Activated naive CD8-positive, alpha-beta T cell (primary cell): ENCODE data around the gene MAGI2.

ENCODE experiments used
- H3K27ac Mint-ChIP-seq: one replicate; pipeline ENCODE4 v1.8.0; 2021; ENCODE audit warnings: mixed read lengths
- H3K27me3 Mint-ChIP-seq: one replicate; pipeline ENCODE4 v1.8.0; 2021; ENCODE audit warnings: mixed read lengths
- H3K36me3 Mint-ChIP-seq: one replicate; pipeline ENCODE4 v1.8.0; 2021; ENCODE audit warnings: mixed read lengths
- H3K4me1 Mint-ChIP-seq: one replicate; pipeline ENCODE4 v1.8.0; 2021; ENCODE audit warnings: low read depth, mixed read lengths
- H3K4me3 Mint-ChIP-seq: one replicate; pipeline ENCODE4 v1.8.0; 2021; ENCODE audit warnings: mild to moderate bottlenecking, mixed read lengths
- H3K9me3 Mint-ChIP-seq: one replicate; pipeline ENCODE4 v1.8.0; 2021; ENCODE audit warnings: low read depth, mixed read lengths

Gene MAGI2

DNA sequence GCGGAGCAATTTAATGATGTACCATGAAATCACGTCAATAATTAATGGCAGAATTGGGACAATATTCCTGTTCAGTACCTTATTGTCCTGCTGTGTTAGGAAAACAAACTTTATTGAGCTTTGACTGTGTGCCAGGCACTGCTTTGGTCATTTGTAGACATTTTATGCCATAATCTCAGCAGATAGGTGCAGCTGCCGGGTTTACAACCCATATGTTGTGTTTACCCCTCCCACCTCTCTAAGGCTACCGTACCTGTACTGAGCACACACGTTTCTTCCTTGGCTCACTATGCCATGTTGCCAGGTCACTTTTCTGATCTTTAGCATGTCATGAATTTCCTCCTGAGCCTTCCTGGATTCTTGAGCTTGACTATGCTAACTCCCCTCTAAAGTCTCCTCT, 1232.7 kb downstream of the MAGI2 start:
- Mint-ChIP-seq H3K27me3 (peaks cover 7% of the 10 kb centered on the region), H3K27ac (no peak overlapping the region), H3K36me3 (no peaks in the 10 kb centered on the region), H3K9me3 (no peaks in the 10 kb centered on the region), H3K4me3 (no peak overlapping the region), H3K4me1 (no peaks in the 10 kb centered on the region)

DNA sequence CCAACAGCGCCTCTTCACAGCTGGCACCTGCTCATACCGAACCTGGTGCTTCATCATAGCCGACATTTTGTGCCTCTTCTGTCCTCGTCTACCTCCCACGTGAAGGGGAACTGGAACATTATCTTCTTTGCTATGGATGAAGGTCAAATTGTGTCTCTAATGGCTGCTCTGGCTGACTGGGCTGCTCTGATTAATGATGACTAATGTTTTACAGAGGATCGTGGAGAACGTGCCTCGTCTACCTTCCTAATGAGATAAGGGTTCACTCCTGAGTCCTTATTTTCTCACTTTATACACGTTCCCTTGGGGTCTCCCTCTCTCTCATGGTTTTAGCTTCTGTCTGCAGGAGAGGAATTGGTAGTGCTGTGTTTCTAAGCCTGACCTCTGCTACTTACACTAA, 1234.6 kb downstream of the MAGI2 start:
- peaks cover 7% of the 10 kb centered on the region for H3K27me3 Mint-ChIP-seq
- no peak overlapping the region for H3K4me3 Mint-ChIP-seq
- H3K36me3 Mint-ChIP-seq, result no peaks in the 10 kb centered on the region
- no peak overlapping the region for H3K27ac Mint-ChIP-seq
- no peaks in the 10 kb centered on the region for H3K4me1 Mint-ChIP-seq
- H3K9me3 Mint-ChIP-seq, result no peaks in the 10 kb centered on the region

DNA sequence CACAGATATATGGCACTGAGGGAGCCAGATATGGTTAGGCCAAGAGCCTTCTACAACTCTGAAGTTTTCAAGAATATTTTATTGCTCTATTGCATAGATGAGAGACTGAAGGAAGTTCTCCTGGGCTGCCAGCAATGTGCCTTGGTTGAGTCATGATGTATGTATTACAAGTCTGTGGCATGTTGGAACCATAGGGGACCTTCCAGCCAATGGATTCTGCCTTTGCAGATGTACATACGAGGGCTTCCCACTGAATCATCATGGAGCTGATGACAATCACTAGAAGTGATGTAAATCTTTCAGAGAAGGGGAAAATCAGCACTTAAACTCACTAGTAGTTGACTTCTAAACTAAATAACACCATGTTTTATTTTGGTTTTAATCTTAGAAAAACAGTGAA, 1235.4 kb downstream of the MAGI2 start:
- Mint-ChIP-seq H3K4me1 (no peaks in the 10 kb centered on the region), H3K9me3 (no peaks in the 10 kb centered on the region), H3K27me3 (peaks cover 7% of the 10 kb centered on the region)

DNA sequence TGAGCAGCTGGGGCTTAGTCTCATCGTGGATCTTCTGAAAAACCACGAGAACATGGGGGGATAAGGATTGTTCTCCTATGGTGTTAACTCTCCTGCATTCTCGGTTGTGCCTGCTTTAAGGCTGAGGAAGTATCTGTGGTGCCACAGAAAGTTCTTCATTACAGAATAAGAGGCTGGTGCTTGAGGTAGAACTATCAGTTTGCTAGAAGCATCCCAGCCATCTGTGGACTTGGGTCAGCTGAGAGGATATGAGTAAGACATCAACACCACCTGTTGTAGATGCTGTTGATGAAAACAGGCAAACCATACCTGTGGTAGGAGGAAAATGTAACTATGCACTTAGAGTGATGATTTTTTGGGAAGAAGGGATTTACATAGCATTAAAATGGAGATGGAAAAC, 1238.3 kb downstream of the MAGI2 start:
- Mint-ChIP-seq H3K4me1 (no peaks in the 10 kb centered on the region), H3K36me3 (no peaks in the 10 kb centered on the region), H3K9me3 (no peaks in the 10 kb centered on the region), H3K27me3 (peaks cover 3% of the 10 kb centered on the region), H3K4me3 (no peak overlapping the region), H3K27ac (no peak overlapping the region)

More for the DNA sequence above, 1235.4 kb downstream of the MAGI2 start:
- Mint-ChIP-seq H3K36me3 (no peaks in the 10 kb centered on the region), H3K27ac (no peak overlapping the region), H3K4me3 (no peak overlapping the region)

DNA sequence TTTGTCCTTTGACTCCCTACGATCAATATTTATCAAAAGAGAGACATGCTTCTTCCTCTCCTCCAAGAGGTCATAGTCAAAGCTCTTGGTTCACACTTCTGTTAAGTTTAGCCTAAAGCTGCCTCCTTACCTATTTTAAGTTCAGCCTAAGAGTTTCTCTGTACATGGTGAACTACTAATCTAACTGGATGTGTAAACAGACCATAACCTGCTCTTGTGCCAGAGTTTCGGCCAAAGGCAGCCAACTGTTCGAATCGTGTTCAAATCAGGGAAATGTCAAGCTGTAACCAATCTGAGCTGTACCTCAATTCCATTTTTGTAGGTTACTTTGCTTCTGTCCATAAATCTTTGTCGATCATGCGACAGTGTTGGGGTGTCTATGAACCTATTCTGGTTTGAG, 1240.1 kb downstream of the MAGI2 start:
- H3K4me3 Mint-ChIP-seq, result no peak overlapping the region
- H3K36me3 Mint-ChIP-seq, result no peaks in the 10 kb centered on the region
- no peak overlapping the region for H3K27ac Mint-ChIP-seq
- no peaks in the 10 kb centered on the region for H3K4me1 Mint-ChIP-seq
- H3K27me3 Mint-ChIP-seq, result peaks cover 3% of the 10 kb centered on the region
- H3K9me3 Mint-ChIP-seq, result no peaks in the 10 kb centered on the region

DNA sequence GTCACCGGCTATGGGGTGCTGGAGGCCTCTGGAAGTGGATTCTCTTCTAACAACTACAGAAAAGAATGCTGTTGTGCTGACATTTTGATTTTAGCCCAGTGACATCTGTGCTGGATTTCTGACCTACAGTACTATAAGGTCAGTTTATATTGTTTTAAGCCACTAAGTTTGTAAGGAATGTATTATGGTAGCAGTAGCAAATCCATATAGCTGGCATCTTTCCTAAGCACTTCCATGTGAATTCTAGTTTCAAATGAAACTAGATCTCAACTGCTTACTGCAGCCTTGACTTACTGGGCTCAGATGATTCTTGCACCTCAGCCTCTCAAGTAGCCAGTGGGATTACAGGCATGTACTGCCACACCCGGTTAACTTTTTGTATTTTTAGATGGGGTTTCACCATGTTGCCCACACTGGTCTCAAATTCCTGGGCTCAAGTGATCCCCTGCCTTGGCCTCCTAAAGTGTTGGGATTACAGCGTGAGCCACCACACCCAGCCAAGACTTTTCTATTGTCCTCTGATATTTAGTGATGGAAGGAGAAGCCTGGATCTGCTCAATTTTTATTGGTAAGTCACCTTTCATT, 1240.9 kb downstream of the MAGI2 start:
- H3K4me3 Mint-ChIP-seq, result no peak overlapping the region
- no peaks in the 10 kb centered on the region for H3K4me1 Mint-ChIP-seq
- H3K36me3 Mint-ChIP-seq, result no peaks in the 10 kb centered on the region
- no peak overlapping the region for H3K27ac Mint-ChIP-seq
- peaks cover 3% of the 10 kb centered on the region for H3K27me3 Mint-ChIP-seq
- no peaks in the 10 kb centered on the region for H3K9me3 Mint-ChIP-seq

DNA sequence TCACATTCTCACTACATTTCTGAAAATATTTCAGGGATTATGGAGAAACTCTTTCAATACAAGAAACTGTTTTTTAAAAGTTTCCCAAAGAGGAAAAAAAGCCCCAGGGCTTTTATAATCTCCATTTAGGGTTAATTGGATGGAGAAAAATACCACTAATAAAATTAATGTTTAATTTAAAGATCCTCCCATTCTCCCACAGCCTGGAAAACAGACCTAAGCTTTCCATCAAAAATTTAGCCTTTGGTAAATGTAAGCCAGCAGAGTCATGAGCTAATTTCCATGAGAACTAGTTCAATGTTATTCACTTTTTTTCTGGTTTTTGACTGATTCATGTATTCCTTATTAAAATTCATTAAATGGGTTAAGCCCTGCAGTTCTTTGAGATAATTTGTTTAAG, 1246.2 kb downstream of the MAGI2 start:
- H3K4me3 Mint-ChIP-seq, result no peak overlapping the region
- H3K27me3 Mint-ChIP-seq, result peaks cover 9% of the 10 kb centered on the region
- H3K27ac Mint-ChIP-seq, result no peak overlapping the region
- no peaks in the 10 kb centered on the region for H3K4me1 Mint-ChIP-seq
- H3K36me3 Mint-ChIP-seq, result no peaks in the 10 kb centered on the region
- no peaks in the 10 kb centered on the region for H3K9me3 Mint-ChIP-seq

DNA sequence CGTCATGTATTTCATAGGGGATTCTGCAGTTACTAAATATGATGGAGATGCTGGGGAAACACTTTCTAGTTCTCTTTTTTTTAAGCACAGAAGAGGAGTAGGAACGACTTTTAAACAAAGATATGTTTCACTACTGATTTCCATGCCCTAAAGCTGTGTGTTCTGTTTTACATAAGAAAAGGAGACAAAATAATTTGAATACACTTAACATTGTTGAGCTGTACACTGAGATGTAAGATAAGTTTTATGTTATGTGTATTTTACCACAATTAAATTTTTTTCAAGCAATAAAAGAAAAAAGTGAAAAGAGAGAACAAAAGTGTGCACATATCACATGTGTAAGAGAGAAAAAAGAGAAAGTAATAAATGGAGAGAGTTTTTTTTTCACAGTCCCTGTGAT, 1246.7 kb downstream of the MAGI2 start:
- Mint-ChIP-seq H3K27ac (no peak overlapping the region), H3K36me3 (no peaks in the 10 kb centered on the region), H3K27me3 (peaks cover 9% of the 10 kb centered on the region), H3K4me1 (no peaks in the 10 kb centered on the region), H3K9me3 (no peaks in the 10 kb centered on the region), H3K4me3 (no peak overlapping the region)

DNA sequence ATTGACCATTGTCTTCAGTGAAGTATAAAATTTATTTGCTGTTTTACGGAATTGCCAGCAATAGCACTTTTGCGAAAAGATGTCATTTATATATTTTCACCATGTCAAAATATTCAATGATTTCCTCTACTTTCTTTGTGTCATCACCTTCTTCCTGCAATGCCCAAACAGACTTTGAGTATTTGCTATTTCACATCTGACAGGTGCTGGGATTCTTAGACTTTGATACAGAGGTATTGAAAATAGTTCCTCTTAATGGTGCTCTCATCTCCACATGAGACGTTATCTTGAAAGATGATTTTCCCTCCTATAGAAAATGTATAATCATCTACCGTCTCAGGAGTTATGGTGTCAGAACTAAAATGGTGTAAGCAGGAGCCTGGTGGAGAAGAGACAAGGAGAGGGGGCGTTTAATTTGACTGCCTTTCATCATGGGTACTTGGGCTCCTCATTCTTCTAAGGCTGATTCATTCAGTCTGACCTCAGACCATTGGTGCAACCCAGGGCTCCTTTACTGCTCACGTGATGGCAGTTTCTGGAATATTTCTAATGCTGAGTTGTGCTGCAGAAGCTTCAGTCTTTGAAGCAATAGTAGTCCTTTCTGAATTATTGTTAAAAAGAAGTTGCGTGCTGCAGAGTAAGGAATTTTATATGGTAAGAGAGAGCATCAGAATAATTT, 1250.3 kb downstream of the MAGI2 start:
- H3K4me3 Mint-ChIP-seq, result no peak overlapping the region
- H3K27ac Mint-ChIP-seq, result no peak overlapping the region
- H3K27me3 Mint-ChIP-seq, result peaks cover 13% of the 10 kb centered on the region
- H3K4me1 Mint-ChIP-seq, result no peaks in the 10 kb centered on the region
- H3K9me3 Mint-ChIP-seq, result no peaks in the 10 kb centered on the region
- no peaks in the 10 kb centered on the region for H3K36me3 Mint-ChIP-seq

DNA sequence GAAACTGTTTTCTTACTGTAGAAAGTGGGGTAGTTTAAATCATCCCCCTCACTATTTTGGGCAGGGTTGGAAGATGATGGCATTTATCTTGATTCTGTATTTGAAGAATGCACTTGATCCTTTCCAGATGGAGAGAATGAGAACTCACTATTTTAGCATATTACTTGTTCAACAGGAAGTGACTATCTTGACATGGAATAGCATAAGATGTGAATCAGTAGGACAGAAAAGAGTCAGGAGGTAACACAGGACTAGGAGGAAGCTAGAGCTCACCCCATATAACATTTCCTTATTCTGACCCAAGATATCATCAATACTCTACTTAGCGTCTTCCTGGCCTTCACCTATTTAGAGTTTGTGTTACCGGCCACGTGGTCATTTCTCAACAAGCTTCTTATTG, 1254.7 kb downstream of the MAGI2 start:
- Mint-ChIP-seq H3K4me3 (no peak overlapping the region), H3K9me3 (no peaks in the 10 kb centered on the region), H3K36me3 (no peaks in the 10 kb centered on the region), H3K4me1 (no peaks in the 10 kb centered on the region), H3K27me3 (peaks cover 4% of the 10 kb centered on the region), H3K27ac (no peak overlapping the region)

DNA sequence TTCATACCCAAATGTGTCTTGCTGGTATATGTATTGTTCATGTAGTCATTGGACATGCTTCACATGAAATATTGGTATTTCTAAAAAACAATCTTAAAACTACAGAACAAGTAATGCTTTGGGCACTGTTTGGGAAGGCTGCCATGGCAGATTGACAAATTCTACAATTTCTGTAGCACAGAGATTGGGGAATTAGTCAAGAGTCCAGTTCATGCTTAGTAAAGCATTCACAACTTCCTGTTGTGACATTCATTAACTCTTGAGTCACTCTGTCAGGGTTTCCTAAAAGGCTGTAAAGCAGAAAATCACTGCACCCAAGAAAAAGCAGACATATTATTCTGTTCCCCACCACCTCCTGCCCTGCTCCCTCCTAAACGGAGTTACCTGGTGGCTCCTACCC, 1256.0 kb downstream of the MAGI2 start:
- H3K36me3 Mint-ChIP-seq, result no peaks in the 10 kb centered on the region
- H3K27me3 Mint-ChIP-seq, result peaks cover 4% of the 10 kb centered on the region
- H3K4me3 Mint-ChIP-seq, result no peak overlapping the region
- no peaks in the 10 kb centered on the region for H3K4me1 Mint-ChIP-seq
- H3K9me3 Mint-ChIP-seq, result no peaks in the 10 kb centered on the region
- H3K27ac Mint-ChIP-seq, result no peak overlapping the region

DNA sequence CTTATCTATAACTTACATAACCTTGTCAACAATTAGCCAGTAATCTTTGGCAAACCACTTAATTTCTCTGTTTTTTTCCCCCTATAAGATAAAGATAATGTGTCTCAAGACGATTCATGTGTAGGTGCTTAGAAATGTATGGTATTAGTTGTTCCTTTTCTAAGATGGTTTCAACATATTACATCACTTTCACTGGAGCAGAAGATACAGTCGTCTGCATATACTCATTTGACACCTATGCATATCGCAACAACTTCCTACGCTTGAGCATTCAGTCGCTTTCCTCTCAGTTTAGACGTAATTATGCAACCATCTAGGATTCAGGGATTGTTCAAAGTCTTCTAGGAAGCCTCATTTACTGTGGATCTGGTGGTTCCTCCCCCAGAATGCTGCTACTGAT, 1258.2 kb downstream of the MAGI2 start:
- no peak overlapping the region for H3K27ac Mint-ChIP-seq
- H3K4me1 Mint-ChIP-seq, result no peaks in the 10 kb centered on the region
- no peak overlapping the region for H3K4me3 Mint-ChIP-seq
- peaks cover 7% of the 10 kb centered on the region for H3K27me3 Mint-ChIP-seq
- H3K9me3 Mint-ChIP-seq, result no peaks in the 10 kb centered on the region
- H3K36me3 Mint-ChIP-seq, result no peaks in the 10 kb centered on the region

DNA sequence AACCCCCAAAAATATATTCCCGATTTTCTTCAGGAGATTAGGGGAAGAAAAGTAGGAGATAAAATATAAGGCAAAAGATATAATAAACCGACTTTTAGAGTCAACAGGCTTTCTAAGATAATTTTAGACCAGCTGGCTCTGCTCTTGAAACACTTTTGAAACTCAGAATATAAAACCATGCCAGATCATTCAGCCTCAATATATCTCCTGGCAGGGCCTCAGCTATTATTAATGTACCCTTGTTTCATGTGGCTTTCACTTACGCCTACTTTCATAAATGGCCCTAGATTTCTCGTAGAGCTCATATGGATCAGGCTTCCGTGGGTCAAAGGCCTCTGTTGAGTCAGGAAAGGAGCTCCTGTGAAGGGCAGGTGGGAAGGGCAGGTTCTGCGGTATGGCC, 1258.9 kb downstream of the MAGI2 start:
- Mint-ChIP-seq H3K27me3 (peaks cover 5% of the 10 kb centered on the region), H3K36me3 (no peaks in the 10 kb centered on the region), H3K9me3 (no peaks in the 10 kb centered on the region), H3K27ac (no peak overlapping the region), H3K4me1 (no peaks in the 10 kb centered on the region), H3K4me3 (no peak overlapping the region)

DNA sequence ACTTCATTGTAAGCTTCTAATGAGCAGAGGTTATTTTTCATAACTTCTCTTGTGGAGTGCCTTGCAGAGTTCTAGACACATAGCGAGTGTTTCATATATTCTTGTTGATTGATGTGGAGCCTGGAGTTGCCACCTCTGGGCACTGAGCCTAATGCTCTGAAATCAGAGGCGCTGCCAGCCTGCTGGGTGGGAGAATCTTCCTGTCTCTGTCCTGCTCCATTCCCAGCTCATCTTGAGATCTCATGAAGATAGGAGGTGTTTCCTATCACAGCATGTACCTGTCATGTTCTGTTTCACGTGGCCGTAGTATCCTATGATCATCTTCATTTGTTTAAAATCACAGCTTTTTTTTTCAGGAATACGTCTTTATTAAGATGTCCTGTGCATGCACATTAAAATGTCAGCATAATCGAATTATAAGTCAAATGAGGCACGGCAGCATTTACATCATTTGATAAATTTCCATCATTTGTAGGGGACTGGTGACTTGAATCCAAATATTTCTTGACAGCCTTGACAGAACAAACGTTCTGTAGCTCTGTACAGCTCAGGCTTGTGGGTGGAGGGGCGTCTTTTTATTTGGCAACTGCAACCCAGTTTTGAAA, 1261.9 kb downstream of the MAGI2 start:
- Mint-ChIP-seq H3K27me3 (peaks cover 5% of the 10 kb centered on the region), H3K36me3 (no peaks in the 10 kb centered on the region), H3K4me1 (no peaks in the 10 kb centered on the region), H3K9me3 (no peaks in the 10 kb centered on the region), H3K27ac (no peak overlapping the region), H3K4me3 (no peak overlapping the region)

DNA sequence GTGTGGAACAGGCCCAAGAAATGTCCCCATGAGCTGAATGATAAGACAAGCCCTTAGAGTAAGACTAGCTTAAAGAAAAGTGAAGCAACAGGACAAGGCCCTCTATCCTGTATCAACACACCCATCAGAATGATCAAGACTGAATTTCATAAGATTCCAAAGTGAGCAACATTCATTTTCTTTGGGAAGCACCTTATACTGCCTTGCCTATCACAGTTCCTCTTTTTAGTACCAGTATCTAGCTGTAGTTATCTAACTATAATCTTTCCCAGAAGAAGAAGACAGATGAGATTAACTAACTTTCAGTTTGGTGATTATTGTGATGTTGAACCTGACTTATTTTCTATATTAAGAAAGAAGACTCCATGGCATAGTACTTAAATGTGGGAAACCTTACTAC, 1263.7 kb downstream of the MAGI2 start:
- H3K27ac Mint-ChIP-seq, result no peak overlapping the region
- no peaks in the 10 kb centered on the region for H3K9me3 Mint-ChIP-seq
- H3K4me1 Mint-ChIP-seq, result no peaks in the 10 kb centered on the region
- peaks cover 5% of the 10 kb centered on the region for H3K27me3 Mint-ChIP-seq
- H3K4me3 Mint-ChIP-seq, result no peak overlapping the region
- H3K36me3 Mint-ChIP-seq, result no peaks in the 10 kb centered on the region
